Smooth muscle cell of the brain vasculature (primary cell): Measurements from ENCODE around the gene ANKRD60.

ENCODE experiments used
- DNase-seq: peaks from one replicate; pipeline ENCODE4 v3.0.0-alpha.2; 2012; ENCODE audit warnings: low read depth, low spot score

ANKRD60 gene

DNA sequence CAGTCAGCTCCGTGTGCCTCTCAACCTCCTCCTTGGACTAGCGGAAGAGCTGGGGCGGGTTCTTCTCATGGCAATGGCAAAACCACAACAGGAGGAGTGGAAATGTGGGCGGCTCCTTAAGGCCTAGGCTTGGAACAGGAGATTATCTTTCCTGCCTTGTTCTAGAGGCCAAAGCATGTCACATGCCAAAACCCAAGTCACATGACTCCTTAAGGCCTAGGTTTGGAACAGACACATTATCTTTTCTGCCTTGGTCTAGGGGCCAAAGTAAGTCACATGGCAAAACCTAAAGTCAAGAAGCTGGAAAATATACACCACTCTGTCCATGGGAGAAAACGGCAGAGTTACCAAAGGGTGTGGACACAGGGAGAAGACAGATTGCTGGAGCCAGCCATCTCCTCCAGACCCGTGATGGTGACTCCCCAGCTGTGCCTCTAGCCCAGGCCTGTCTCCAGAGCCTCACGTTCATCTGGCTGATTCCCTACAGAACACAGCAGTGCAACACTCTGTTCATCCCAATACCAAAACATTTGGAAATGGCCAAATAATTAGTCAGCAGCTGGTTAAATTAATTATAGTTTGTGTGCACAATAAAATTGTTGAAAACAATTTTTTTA is 34.2 kb downstream of the ANKRD60 start:
- DNase-seq = no peak

DNA sequence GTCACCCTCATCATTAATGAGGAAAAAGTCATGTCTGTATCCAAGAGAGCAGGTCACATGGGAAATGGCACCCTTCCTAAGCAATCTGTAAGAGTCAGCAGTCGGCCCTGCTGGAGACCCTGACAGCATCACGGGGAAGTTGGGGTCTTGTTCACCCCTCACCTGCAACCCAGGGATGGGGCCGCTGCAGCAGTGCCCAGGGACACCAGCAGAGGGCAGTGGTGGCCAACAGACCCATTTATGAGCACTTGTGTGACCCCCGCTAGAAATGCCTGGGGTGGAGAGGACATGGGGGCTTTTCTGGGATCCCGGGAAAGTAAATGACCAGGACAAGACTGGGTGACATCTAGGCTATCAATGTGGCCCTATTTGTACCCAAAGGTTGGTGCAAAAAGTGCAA is 35.9 kb downstream of the ANKRD60 start:
- DNase-seq = no peak

DNA sequence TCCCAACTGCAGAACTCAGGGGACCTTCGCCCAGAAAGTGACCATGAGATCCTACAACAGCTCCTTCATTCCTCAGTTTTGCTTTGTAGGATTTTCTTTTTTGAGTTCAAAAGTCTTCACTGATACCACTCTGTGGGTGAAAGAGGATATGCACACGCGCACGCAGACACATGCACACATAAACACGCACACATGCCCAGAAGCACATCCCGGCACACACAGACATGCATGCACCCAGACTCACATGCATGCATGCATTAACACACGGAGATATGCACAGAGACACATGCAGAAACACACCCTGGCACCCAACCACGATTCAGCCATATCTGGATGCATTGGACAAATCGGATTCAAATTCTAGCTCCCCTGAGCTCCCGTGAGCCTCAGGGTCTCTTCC is 36.4 kb downstream of the ANKRD60 start:
- no peak for DNase-seq

DNA sequence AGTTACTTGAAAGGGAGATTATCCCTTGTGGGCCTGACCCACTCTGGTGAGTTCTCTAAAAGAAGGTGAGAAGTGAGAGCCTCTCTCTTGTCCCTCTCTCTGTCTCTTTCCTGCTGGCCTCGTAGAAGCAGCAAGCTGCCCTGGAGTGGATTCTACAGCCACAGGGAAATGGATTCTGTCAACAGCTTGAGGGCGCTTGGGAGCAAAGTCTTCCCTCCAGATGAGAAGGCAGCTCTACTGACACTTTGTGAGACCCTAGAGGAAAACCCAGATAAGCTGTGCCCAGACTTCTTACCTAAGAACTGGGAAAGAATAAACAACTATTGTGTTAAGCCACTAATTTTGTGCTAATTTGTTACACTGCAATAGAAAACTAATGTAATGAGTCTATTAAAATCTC is 39.9 kb downstream of the ANKRD60 start:
- DNase-seq = no peak

DNA sequence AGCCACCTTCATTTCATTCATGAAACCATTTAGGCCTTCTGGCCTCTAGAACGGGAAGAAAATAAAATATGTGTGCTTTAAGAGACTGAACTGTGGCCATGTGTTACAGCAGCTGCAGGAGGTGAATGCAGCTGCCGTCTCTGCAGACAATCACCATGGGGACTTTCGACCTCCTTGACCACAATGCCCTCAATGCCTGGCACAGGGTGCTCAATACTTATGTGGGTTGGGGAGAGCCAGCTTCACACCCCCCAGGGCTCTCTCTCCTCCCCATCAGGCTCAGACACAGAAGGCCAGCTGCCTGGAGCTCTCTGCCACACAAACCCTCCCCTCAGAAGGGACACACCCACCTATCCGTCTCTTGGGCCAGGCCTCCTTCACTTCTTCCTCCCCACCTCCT is 43.5 kb downstream of the ANKRD60 start:
- no peak for DNase-seq

DNA sequence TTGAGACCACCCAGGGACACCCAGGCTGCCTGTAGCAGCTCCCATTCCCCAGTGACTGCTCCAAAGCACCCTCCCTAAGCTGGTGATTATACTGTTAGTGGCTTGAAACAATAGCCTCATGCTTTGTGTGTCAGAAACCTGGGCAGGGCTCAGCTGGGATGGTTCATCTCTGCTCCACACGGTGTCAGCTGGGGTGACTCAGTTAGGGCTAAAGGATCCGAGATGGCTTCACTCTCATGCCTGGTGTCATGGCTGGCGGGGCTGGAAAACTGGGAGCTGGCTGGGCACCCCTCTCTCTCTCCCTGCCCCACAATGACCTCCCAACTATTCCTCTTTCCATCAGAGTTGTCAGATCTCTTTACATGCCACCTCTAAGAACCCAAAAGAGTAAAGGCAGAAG is 44.4 kb downstream of the ANKRD60 start:
- no peak for DNase-seq

DNA sequence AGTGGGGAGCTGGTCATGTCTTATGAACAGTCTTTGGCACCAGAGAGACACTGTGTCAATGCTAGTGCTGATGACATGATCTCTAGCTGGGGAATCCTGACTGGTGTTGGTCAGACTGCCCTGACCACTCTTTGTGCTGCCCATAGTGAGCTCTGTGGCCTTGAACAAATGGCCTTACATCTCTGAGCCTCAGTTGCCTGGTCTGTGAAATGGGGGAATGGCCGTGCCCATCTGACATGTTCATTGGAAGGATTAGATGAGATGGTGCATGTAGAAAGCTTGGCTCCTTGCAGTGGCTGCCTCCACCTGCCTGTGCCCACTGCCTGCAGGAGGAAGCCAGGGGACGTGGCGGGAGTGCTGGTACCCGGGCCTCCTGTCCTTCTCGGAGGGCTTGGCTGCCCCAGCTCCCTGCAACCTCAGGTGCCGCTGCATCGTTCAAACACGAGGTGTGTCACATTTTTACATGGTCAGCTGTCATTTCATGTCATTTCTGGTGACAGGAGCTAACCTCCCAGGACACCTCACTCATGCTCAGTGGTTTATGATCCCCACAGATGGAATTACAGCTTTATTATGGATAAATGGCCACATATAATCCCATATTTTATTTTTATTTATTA is 45.8 kb downstream of the ANKRD60 start:
- no peak for DNase-seq

DNA sequence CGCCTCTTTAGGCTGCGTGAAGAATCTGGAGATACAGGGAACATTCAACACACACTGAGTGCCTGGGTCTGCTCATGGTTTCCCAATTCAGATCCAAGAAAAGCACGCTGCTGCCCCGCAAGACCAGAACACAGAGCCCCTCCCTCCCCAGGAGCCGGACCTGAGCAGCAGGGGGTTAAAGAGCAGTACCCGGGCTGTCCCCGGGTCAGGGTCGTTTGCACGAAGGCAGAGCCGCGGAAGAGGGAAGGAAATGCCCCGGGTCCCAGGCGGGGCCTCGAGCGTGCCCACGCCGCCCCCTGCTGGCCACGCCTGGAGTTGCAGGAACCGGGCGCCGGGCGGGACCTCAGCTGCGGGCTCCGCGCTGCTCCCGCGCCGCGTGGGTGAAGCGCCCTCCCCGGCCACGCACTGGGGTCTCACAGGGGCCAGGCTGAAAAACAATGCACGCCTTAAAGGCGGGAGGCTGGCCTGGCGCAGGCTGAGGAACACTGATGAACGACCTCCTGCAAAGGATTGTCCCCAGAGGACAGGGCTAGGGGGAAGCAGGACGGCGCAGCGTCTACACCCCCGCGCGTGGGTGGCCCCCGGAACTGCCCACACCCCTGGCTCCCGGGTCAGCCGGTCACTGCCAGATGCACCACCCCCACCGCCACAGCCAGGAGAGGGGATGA is 48.9 kb downstream of the ANKRD60 start:
- DNase-seq = no peak

DNA sequence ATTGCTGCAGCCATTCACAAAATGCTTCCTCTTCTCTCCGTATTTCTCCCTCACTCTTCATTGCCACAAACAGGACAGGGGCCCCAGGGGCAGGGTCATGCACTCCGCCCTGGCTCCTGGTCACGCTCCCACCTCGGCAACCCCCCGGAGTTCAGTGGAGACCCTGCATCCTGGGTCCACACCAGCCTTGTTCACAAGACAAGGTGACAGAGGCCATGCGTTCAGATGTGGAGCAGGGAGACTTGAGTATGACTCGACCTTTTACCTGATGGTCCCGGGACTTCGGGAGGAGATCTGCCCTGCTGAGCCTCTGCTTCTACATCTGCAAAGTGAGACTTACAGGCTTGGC is 49.4 kb downstream of the ANKRD60 start:
- no peak for DNase-seq

DNA sequence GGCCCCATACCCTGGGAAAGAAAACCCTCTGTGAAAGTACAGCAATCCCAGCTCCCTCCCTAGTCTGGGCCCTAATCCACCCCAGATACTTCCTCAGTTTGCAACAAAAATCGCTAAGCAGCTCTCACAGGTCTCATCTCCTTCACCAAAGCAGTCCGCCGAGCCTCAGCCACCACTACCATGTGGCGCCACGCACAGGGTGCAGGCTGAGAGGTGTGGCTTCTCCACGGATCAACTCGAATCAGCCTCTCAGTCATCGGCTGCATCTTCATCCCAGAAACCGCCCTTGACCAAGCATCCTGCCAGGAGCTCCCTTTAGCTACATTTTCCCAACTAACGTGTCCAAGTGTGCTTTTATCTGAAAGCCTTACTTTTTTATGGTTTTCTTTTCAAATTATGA is 50.7 kb downstream of the ANKRD60 start:
- DNase-seq = no peak

DNA sequence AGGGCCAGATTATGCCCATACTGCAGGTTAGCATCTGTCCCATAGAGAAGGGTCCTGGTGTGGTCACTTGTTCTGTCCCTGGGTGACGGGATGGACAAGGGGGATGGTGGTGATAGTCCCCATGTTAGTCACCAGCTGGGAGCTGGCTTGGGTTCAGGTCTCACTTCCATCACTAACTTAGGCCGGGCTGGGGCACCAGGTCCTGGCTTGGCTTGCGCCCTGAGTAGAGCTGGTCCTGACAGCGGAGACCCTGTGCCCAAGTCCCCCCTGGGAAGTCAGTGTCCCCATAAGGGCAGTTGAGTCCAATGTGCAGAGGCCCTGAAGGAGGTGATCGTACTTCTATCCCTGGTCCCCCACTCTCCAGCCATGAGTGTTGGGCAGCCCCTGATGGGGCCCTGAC is 52.6 kb downstream of the ANKRD60 start:
- no peak for DNase-seq

DNA sequence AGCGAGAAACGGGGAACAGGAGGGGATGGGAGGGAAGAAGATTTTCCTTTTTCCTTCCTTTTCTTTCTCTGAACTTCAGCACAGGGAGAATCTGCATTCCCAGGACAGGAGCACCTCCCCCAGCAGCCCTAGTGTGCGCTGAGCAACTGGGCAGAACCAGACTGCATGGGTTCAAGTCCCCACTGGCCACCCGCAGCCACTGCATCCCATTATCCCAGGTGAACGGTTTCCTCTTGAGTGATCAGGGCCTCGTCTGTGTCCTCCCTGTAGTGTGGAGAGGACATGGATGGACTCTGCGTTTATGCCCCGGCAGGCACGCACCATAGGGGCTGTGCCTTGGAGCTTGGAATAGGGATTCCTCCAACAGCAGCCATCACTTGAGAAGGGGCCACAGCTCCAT is 53.0 kb downstream of the ANKRD60 start:
- DNase-seq = no peak

DNA sequence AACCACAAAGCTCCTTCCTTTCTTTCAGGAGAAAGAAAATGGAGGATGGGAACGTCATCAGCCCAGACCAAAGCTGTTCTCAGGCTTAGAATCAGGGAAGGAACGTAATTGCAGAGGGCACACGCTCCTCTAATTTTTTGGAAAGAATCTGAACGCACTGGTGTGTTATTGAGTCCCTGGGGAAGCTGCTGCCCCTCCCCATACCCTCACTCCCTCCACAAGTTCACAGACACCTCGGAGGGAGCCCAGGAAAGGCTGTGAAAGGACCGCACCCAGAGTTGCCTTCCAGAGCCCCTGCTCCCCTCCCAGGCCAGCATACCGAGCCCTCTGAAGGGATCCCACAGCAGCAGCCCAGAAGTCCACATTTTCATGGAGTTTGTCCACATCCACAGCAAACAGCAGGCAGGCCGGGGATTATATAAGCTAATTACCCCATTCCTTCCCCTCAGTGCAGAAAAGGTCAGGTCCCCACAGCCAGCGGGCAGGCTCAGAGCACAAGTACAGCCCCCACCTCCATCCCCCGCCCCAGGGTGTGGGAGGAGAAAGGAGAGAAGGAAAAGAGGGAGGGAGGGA is 53.7 kb downstream of the ANKRD60 start:
- DNase-seq = peak; percentile 28

DNA sequence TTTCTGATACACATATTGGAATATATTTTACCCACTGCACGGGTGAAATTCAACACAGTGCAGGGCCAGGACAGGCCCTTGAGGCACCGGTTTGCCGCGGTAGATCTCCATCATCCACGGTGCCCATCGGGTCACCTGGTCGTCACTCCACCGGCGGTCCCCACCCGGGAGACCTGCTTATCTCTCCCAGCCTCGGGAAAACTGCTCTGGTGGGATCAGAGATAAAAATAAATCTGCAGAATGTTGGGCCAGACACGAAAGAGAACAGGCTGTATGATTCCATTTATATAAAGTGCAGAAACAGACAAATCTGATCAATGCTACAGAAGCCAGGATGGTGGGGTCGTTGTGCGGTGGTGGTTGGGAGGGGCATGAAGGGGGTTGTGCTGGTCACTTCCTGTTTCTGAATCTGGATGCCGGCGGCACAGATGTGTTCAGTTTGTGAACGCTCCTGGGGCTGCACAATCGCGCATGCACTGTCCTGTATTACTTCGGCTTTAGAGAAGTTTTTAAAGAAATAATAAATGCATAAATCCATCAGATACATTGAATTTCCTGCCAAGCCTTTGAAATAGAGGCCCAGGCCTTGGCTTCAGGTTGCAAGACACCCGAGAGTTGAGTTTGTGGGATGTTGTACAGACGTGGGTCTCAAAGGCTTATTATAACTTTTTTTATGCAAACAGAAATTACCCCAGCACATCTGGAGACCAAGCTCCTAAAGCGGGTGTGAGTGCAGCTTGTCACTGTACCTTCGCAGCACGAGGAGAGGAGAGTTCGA is 54.3 kb downstream of the ANKRD60 start:
- DNase-seq = no peak

DNA sequence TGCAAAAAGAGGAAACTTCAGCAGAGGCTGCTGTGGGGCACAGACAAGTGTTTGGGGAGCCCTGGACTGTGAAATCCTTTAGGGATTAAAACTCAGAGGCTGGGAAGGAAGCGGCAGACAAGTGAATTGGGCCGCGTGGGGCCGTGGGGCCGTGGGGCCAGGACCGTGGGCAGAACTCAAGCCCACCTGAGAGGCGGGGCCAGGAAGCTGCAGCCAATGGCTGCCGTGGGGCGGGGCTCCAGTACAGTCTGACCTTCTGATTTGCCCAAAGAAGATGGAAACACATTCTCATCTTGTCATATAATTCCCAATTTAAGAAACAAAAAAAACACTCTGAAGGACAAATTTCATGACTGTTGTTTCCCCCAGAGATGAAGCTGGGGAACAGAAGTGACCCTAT is 55.4 kb downstream of the ANKRD60 start:
- DNase-seq = no peak

DNA sequence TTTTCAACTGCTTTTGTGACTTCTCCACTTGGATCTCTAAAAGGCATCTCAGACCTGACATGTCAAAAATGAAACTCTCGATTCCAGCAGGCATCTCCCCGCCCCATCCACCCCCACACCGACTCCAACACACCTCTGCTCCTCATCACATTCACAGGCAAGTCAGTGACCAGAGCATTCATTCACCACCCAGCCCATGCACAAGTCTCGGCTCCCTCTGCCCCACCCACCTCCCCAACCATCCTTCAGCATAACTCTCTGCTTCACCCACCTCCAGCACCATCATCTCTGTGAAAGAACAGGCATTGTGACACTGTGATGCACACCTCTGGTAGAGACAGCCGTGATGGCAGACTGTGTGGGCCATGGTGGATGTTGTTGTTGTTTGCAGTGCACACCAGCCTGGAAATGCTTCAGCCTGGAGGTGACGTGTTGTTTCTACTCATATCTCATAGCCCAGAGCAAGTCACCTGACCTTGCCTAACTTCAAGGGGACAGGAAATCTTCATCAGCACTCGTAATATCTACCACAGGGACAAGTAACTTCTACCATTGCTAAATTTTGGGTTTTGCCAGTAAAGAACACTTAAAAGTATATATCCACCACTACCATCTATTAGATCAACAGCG is 56.5 kb downstream of the ANKRD60 start:
- DNase-seq = no peak

DNA sequence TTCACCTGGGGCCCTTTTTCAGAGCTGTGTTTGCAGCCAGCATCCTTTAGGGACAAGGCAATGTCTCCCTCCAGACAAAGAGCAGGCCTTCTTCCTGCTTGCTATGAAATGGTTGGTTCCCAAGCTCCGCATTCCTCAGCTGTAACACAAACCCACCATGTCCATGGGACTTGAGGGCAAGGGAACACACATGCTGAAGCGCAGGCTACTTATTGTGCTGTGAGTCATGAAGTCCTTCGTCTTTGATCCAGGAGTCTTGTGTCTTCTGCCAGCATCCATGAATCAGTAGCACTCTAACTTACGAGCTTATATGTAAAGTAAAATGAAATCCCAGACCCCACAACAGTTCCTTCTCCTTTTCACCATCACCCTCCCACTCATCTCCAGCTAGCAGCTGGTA is 59.0 kb downstream of the ANKRD60 start:
- peak; percentile 39 for DNase-seq

DNA sequence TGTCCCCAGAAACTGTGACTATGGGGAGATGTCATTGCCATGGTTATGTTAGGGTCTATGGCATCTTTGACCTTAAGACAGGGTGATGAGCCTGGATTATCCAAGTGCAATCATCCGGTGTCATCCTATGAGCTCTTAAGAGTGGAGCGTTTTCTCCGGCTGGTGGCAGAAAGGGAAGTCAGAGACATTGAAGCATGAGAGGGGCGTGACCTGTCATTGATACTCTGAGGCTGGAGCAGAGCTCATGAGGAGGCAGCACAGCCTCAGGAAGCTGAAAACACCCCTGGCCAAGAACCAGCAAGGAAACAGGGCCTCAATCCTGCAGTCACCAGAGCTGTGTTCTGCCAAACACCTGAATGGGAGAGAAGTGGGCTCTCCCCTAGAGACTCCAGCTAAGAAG is 59.6 kb downstream of the ANKRD60 start:
- DNase-seq = no peak

DNA sequence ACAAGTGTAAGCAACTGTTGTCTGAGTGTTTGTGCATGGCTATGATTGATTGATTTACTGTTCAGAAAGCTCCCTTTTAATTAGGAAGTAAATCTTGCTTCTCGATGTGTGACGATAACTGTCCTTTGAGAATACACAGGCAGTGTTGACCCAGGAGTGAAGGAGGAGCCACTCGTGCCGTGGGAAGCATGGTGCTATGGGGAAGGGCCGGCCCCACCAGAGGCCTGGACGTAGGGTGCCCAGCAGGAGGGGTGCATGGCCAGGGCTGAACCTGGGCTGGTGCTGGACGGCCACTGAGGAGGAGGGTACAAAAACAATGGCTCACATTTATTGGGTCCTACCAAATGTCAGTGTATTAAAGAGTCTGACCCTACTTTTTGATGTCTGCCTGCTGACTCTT is 60.7 kb downstream of the ANKRD60 start:
- no peak for DNase-seq
